HG03575 (cell line): ENCODE results near the gene RPL10.

Experiments used
- ATAC-seq: cut with Tn5 transposase; IDR thresholded peaks from one replicate; pipeline ENCODE4 v1.9.1; 2021; ENCODE audit not compliant: unreplicated experiment, insufficient number of reproducible peaks, low FRiP score; ENCODE audit errors: extremely low read depth

Gene RPL10

GRCh38 chrX:154397888-154398667 lies at the start of gene RPL10:
RPL10 (plus strand) TSS chrX:154398377; CDS start chrX:154398520, 143 bp downstream.
- ATAC-seq: no peak

- no peak for ATAC-seq
These were observed 49.4 kb upstream of the RPL10 start for GRCh38 chrX:154348646-154349358.

GRCh38 chrX:154349359-154349935 lies 48.7 kb upstream of the RPL10 start:
- no peak for ATAC-seq

- ATAC-seq: no peak
These were observed 48.2 kb upstream of the RPL10 start for GRCh38 chrX:154349979-154350378.

- ATAC-seq: no peak
These were observed 47.6 kb upstream of the RPL10 start for GRCh38 chrX:154350429-154351182.

- ATAC-seq: no peak
These were observed 46.8 kb upstream of the RPL10 start for GRCh38 chrX:154351183-154352011.

GRCh38 chrX:154352012-154352401 lies 46.2 kb upstream of the RPL10 start:
- no peak for ATAC-seq

- no peak for ATAC-seq
These were observed 45.7 kb upstream of the RPL10 start for GRCh38 chrX:154352466-154352865.

- ATAC-seq: no peak
These were observed 44.9 kb upstream of the RPL10 start for GRCh38 chrX:154353172-154353843.

GRCh38 chrX:154354013-154354412 lies 44.2 kb upstream of the RPL10 start:
- ATAC-seq: no peak

GRCh38 chrX:154354516-154354915 lies 43.7 kb upstream of the RPL10 start:
- ATAC-seq: no peak

- ATAC-seq: no peak
These were observed 42.9 kb upstream of the RPL10 start for GRCh38 chrX:154355094-154355775.

- no peak for ATAC-seq
These were observed 42.4 kb upstream of the RPL10 start for GRCh38 chrX:154355776-154356140.

- ATAC-seq: no peak
These were observed 41.6 kb upstream of the RPL10 start for GRCh38 chrX:154356596-154356995.

GRCh38 chrX:154357205-154357604 lies 41.0 kb upstream of the RPL10 start:
- no peak for ATAC-seq

GRCh38 chrX:154358011-154358410 lies 40.2 kb upstream of the RPL10 start:
- no peak for ATAC-seq

- no peak for ATAC-seq
These were observed 39.3 kb upstream of the RPL10 start for GRCh38 chrX:154358829-154359228.
